Fibroblast of pulmonary artery (primary cell): ENCODE results near the gene MYCBP.

Source experiments
- DNase-seq: peaks from one replicate; pipeline ENCODE4 v3.0.0-alpha.2; 2010; ENCODE audit warnings: low read depth
- H3K4me3 ChIP-seq: replicated peaks from 2 replicates; pipeline ENCODE4 v1.5.1; 2011; ENCODE audit warnings: low read depth, mild to moderate bottlenecking, control low read depth, low read length, moderate library complexity
- TF ChIP-seq, protein P1 (sequence below): IDR thresholded peaks from 2 replicates; pipeline ENCODE4 v1.5.1; 2011; ENCODE audit warnings: mild to moderate bottlenecking, control low read depth, low read length, inconsistent platforms; ENCODE audit errors: missing control alignments

The MYCBP gene

DNA sequence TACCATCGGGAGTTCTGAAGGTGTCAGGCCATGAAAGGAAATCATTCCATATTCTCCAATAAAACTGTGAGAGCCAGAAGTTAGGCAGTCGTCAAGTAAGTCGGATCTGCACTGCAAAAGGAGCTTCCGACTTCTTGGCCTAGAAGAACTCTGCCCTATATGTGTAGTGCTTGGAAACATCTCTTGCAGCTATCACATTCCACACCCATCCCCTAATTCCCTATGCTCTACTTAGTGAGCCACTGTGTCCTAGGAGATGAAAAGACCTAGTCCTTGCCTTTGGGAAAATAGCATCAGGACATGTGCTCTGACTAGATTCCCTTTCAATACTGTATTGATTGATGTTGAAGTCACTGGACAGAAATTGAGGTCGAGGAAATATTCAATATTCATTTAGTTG lies 16.4 kb upstream of the MYCBP start:
- H3K4me3 ChIP-seq, result no peak overlapping the region
- TF ChIP-seq, protein P1, sequence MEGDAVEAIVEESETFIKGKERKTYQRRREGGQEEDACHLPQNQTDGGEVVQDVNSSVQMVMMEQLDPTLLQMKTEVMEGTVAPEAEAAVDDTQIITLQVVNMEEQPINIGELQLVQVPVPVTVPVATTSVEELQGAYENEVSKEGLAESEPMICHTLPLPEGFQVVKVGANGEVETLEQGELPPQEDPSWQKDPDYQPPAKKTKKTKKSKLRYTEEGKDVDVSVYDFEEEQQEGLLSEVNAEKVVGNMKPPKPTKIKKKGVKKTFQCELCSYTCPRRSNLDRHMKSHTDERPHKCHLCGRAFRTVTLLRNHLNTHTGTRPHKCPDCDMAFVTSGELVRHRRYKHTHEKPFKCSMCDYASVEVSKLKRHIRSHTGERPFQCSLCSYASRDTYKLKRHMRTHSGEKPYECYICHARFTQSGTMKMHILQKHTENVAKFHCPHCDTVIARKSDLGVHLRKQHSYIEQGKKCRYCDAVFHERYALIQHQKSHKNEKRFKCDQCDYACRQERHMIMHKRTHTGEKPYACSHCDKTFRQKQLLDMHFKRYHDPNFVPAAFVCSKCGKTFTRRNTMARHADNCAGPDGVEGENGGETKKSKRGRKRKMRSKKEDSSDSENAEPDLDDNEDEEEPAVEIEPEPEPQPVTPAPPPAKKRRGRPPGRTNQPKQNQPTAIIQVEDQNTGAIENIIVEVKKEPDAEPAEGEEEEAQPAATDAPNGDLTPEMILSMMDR, result no peak
- no peak for DNase-seq

DNA sequence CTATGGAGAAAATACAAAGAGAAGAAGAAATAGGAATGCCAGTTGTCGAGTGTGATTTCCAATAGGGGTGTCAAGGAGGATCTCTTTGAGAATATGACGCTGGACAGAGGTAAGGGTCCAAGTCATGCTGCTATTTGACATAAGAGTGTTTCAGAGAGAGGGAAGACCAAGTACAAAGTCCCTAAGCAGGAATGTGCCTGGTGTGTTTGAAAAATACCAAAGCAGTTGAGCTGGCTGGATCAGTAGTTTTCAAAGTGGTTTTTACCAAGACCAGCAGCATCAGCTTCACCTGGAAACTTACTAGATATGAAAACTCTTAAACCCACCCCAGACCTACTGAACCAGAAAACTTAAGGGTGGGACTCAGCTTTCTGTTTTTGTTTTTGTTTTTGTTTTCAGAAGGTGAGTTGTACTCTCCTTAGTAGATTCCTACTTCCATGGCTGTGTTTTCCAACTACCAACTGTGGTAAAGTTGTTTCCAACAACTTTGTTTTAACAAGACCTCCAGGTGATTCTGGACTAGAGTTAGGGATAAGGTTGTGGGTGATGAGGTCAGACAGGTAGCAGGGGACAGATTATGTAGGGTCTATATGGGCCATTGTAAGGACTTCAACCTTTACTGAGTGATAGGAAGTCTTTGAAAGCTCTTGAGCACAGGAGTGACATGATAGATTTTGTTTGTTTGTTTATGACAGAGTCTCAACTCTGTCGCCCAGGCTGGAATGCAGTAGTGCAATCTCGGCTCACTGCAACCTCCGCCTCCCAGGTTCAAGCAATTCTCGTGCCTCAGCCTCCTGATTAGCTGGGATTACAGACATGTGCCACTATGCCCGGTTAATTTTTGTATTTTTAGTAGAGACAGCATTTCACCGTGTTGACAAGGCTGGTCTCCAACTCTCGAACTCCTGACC lies 15.5 kb upstream of the MYCBP start:
- no peak for DNase-seq
- no peak overlapping the region for H3K4me3 ChIP-seq
- TF ChIP-seq, protein P1, result no peak

DNA sequence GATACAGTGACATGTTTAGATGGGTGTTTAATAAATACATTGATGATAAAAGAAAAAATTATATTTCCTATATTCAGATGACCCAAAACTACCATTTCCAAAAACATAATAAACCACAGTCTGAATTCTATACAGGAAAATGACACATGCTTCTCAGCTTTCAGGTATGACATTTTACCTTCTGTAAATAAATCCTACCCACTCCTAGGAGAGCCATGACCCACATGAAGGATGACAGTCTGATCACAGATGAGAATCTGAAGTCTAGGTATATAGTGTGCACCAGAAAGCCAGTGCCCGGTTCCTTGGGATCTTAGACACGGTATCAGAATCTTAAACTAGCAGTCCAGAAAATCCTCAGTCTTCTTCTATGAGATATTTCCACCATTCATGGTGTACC lies 11.9 kb upstream of the MYCBP start:
- TF ChIP-seq, protein P1, result no peak
- no peak for DNase-seq
- H3K4me3 ChIP-seq, result no peak overlapping the region

DNA sequence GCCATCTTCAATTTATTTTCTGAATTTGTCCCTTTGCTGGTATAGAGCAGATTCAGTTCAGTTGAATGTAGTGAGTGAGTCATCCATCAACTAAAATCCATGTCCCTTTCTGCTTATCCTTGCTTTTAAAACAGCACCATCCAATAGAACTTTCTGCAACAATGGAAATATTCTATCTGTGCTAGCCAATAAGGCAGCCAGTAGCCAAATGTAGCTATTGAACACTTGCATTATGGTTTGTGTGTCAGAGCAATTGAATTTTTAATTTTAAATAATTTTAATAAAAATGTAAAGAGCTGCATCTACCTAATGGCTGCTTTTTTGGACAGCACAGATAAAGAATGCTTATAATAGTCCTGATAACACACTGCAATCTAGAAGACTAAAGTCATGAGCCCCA lies 8.3 kb upstream of the MYCBP start, which contains the start of gene GJA9:
GJA9 (minus strand) TSS at position 101 of the 400 bp plus-strand sequence. CDS start 5,489 bp downstream, outside the sequence.
- H3K4me3 ChIP-seq, result no peak within 1 kb of the TSS
- TF ChIP-seq, protein P1, result no peak
- DNase-seq, result no peak

DNA sequence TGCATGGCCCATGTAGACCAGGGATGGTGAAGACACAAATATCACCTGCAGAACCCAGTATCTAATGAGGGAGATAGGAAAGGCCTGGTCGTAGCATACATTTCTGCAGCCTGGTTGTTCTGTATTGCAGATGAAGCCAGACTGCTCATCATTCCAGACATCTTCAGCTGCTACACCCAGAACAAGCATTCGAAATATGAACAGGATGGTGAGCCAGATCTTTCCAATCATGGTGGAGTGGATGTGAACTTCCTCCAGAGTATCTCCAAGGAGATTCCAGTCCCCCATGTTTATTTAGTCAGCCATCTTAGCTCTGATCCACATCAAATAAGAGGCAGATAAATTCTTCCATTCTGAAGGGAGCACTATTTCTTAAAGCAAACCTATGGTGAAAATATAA lies 2.7 kb upstream of the MYCBP start:
- DNase-seq, result no peak
- TF ChIP-seq, protein P1, result no peak
- no peak overlapping the region for H3K4me3 ChIP-seq

DNA sequence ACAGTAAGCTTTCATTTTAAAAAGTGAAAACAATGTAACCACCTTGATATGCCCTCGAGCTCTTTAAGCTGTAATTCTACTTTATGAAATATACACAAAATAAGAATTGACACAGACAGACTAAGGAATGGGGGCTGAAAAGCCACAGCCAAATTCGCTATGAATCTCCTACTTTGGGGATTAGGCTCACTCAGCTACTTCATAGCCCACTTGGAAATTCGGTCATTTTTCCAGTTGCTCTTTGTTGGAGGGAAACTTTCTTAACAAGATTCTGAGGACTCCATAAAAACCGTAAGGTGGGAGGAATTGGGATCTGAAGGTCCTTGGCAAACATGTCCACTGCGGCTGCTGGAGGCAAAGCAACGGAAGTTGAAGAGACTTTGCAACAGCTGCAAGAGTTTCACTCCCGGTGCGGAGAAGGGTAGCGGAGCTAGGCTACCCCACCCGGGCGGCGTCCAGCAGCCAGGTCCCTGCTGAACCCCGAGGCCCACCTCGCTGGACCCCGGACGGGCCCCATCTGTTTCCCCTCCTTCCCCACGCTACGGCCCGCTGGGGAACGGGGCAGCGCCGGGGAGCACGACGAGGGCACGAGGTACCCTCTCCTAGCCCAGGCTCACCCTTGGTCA lies 634 bp downstream of the MYCBP start:
- peak; percentile 33 for DNase-seq
- peak overlapping the region; percentile 65 for H3K4me3 ChIP-seq

More for the DNA sequence above, 634 bp downstream of the MYCBP start:
- TF ChIP-seq, protein P1, result no peak
